Nephron (organoid): Measurements from ENCODE around the gene PGM5.
"Not testable (repeated sequence)": the region's sequence is repeated elsewhere in the genome, so short reads cannot be mapped to it uniquely, and the experiment has no call there.

Experiments used
- H3K27ac Mint-ChIP-seq, 3 experiments: 2 replicates each; pipeline ENCODE4 v1.8.0; 2020; ENCODE audit warnings: mixed read lengths in 3 of 3, mild to moderate bottlenecking in 2 of 3, moderate library complexity in 1 of 3
- H3K27me3 Mint-ChIP-seq: 2 replicates; pipeline ENCODE4 v1.8.0; 2021; ENCODE audit warnings: low read depth, mild to moderate bottlenecking, moderate library complexity, mixed read lengths
- H3K36me3 Mint-ChIP-seq: 2 replicates; pipeline ENCODE4 v1.8.0; 2020; ENCODE audit warnings: low read depth, mixed read lengths
- H3K4me1 Mint-ChIP-seq: 2 replicates; pipeline ENCODE4 v1.8.0; 2020; ENCODE audit warnings: mixed read lengths
- H3K4me3 Mint-ChIP-seq, 3 experiments: 2 replicates each; pipeline ENCODE4 v1.8.0; 2020; ENCODE audit warnings: mild to moderate bottlenecking in 3 of 3, mixed read lengths in 3 of 3, moderate library complexity in 2 of 3
- H3K9me3 Mint-ChIP-seq: 2 replicates; pipeline ENCODE4 v1.8.0; 2020; ENCODE audit warnings: mixed read lengths
- TF ChIP-seq, protein P1 (sequence below), 3 experiments: fragments of 200-600 bp; sonication (generic); IDR thresholded peaks; one replicate each; pipeline ENCODE4 v1.5.0; 2021; ENCODE audit warnings: antibody characterized with exemption in 3 of 3; ENCODE audit not compliant: unreplicated experiment in 3 of 3

PGM5 gene

DNA sequence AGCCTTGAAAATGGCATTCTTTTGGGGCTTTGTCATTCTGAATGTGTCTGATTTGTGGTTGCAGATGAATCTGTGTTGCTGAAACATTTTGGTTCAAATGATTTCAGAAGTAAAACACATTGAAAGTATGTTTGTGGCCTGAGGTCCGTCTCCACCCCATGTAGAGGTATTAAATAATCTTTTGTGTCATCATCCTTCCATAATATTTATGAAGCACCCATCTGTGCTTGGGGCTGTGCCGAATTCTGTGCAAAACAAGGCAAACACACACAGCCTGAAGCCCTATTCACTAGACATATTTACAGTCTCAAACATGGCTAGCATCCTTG, 40.6 kb downstream of the PGM5 start:
- H3K36me3 Mint-ChIP-seq = peaks cover 25% of the 10 kb centered on the region
- not testable (repeated sequence) for H3K4me3 Mint-ChIP-seq, H3K4me1 Mint-ChIP-seq, H3K9me3 Mint-ChIP-seq, H3K27me3 Mint-ChIP-seq
- H3K27ac Mint-ChIP-seq = peak overlapping the region in 2 of 3 experiments; percentile 32 to 46

DNA sequence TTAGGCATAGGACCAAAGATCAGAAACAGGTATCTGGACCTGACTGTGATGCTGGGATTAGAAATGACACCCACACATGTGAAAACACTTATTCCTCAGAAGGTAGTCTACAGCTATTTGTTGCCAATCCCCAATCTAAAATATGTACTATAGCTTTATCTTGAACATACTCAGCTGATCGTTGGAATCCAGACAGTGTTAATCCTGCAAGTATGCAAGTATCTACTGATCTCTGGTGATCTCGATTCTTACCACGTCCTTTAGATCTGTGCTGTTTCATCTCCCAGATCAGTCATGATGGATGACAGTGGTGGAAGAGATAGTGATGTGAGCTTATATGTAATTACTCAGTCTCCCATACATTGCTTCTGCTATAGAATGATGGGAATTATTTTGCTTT, 41.4 kb downstream of the PGM5 start:
- peaks cover 25% of the 10 kb centered on the region for H3K36me3 Mint-ChIP-seq
- not testable (repeated sequence) for H3K9me3 Mint-ChIP-seq, H3K4me3 Mint-ChIP-seq, H3K27me3 Mint-ChIP-seq, H3K4me1 Mint-ChIP-seq
- peak overlapping the region in 1 of 3 experiments; percentile 46 for H3K27ac Mint-ChIP-seq

DNA sequence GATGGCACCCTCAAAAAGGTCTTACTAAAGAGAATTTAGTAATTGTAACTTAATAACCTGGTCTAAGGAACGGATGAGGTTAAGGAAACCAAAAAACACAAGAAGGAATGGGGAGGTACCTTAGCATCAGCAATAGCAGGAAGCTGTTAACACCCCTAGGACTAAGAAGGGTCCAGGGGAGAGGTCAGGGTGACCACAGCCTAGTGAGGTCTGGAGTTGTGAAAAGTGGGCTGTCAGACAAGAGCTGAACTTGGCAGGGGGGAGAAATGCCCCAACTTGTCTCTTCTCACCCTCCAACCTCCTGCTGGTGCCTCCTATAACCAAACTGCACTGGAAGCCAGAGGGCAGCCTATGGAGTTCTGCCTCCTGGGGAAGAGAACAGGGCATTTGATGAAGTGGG, 41.9 kb downstream of the PGM5 start:
- H3K4me3 Mint-ChIP-seq, H3K9me3 Mint-ChIP-seq, H3K27me3 Mint-ChIP-seq, H3K27ac Mint-ChIP-seq, H3K4me1 Mint-ChIP-seq: not testable (repeated sequence)
- peaks cover 26% of the 10 kb centered on the region for H3K36me3 Mint-ChIP-seq

DNA sequence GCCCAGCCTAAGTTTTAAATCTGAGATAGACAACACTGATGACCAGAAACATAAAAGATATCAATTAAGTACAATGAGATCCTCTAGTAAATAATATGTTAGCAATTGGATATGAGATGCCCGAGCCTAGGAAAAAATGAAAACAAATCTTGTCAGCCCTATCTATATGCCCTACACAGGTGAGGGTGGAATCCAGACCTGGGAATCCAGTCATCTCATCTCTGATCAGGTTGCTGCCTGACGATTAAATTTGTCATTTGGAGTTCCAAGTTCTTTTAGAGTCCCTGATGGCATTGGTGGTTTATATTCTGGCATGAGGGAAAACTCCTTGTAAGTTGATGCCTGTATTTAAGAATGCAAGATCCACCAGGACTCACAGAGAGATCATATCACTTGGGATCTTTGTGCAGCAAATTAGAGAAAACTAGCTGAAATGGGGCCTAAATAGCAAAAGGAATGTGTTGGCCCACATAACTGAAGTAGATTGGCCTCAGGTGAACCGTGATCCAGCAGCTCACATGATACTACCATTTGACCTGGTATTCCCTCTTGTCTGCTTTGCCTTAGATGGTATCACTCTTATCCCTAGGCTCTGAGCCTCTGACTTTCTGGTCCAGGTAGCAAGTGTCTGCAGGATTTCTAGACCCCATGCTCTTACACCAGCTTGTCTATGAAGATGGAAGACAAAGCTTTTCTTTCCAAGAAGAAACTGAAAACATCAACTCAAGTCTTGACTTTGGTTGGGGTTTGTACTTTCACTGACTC, 48.2 kb downstream of the PGM5 start:
- not testable (repeated sequence) for H3K4me3 Mint-ChIP-seq, H3K4me1 Mint-ChIP-seq, H3K27ac Mint-ChIP-seq, H3K27me3 Mint-ChIP-seq
- H3K36me3 Mint-ChIP-seq = peaks cover 32% of the 10 kb centered on the region
- H3K9me3 Mint-ChIP-seq = peaks cover 14% of the 10 kb centered on the region

DNA sequence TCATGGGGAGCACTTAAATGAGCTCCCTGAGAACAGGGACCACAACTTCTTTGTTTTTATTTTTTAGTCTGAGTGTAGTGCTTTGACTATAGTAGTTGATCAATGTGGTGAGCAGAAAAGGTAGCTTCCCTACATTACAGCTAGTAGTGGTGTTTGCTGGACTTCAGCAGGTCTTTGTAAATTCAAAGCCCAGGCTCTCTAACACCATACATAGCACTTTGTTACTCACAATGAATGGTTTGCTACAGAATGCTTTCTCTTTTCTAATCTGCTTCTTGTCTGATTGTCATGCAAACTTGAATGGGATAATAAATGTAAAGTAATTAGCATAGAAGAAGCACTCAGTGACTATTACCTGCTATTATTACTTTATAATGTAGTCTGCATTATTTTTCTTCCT, 55.5 kb downstream of the PGM5 start:
- Mint-ChIP-seq H3K36me3 (peaks cover 15% of the 10 kb centered on the region), H3K4me1 (peaks cover 11% of the 10 kb centered on the region)
- not testable (repeated sequence) for H3K27ac Mint-ChIP-seq, H3K27me3 Mint-ChIP-seq, H3K9me3 Mint-ChIP-seq, H3K4me3 Mint-ChIP-seq

DNA sequence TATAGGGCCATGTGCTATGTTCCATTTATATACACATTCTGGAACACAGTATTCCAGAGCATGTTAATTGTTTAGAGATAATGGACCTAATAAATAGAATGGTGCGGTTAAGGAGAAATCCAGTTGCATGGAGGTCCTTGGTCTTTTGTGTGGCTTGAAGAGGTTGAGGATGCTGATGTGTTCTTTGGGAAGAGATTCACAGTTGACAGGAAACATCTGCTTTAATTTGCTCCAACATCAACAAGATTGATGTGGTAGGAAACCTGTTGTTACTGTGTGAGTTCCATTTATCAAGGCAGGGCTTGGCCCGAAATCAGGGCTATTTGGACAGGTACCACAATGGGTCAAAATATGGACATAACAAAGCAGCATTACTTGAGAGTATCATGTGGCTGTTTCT, 56.3 kb downstream of the PGM5 start:
- Mint-ChIP-seq H3K4me1 (peaks cover 13% of the 10 kb centered on the region), H3K36me3 (peaks cover 11% of the 10 kb centered on the region)
- H3K27ac Mint-ChIP-seq, H3K27me3 Mint-ChIP-seq, H3K4me3 Mint-ChIP-seq, H3K9me3 Mint-ChIP-seq: not testable (repeated sequence)

DNA sequence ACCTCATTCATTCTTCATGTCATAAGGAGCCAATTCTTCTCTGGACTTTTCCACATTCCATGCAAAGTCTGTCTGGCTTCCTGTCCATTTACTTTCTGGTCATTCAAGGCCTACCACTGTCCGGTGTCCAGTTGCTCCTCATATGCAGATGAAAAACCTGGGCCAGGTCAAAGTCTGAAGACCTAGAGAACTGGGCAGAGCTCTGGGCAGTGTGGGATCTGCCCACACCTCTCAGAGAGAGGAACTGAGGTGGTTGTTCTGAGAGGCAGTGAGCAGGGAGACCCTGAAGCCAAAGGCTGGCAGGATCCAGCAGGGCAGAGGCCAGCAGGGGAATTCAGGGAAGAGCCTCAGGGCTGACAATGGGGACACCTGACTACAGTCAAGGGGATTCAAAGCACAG, 58.7 kb downstream of the PGM5 start:
- not testable (repeated sequence) for H3K4me3 Mint-ChIP-seq, H3K9me3 Mint-ChIP-seq, H3K27ac Mint-ChIP-seq, H3K27me3 Mint-ChIP-seq
- peaks cover 10% of the 10 kb centered on the region for H3K36me3 Mint-ChIP-seq
- peaks cover 13% of the 10 kb centered on the region for H3K4me1 Mint-ChIP-seq

DNA sequence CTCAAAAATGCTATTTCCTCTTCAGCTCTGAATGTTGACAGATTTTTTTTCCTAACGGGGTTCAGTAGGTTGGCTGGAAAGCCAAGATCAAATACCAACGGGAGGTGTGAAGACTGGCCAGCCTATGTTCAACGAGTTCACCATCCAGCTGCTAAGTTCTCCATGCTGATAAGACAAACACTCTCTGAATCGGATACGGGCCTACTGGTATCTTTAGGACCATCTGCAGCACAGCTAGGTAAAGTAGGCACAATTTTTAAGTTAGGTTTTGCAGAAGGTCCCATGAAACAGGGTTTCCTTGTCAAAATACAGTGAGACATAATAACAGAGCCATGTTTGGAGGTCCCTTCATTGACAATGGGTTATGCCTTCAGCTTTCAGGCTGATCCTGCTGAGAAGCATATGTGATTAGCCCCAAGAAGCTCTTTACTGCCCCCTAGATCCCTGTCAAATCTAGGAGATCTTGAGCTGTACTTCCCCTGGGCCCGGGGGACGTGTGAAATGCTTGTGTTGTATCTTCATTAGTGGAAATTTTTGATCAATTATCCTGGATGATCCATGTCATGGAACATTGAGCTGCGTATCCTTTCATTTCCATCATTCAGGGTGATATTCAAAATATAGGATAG, 60.6 kb downstream of the PGM5 start:
- H3K27me3 Mint-ChIP-seq = no peaks in the 10 kb centered on the region

DNA sequence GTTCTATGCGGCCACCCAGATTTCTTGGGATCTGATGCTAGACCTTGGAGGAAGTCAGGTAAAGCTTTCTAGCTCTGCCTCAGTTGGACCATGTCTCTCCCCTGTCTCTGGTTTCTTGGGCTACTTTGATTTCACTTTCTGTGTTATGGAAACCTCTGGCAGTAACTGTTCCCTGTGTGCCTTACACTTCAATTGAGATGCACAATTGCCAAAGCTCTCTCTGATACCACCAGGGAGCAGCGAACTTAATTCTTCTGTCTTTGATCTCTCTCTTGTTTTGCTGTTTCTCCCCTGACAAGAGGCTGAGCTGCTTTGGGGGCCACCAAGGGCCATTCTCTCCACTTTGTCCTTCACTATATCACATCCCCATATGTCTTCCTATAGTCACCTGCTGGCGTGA, 61.4 kb downstream of the PGM5 start:
- TF ChIP-seq, protein P1, sequence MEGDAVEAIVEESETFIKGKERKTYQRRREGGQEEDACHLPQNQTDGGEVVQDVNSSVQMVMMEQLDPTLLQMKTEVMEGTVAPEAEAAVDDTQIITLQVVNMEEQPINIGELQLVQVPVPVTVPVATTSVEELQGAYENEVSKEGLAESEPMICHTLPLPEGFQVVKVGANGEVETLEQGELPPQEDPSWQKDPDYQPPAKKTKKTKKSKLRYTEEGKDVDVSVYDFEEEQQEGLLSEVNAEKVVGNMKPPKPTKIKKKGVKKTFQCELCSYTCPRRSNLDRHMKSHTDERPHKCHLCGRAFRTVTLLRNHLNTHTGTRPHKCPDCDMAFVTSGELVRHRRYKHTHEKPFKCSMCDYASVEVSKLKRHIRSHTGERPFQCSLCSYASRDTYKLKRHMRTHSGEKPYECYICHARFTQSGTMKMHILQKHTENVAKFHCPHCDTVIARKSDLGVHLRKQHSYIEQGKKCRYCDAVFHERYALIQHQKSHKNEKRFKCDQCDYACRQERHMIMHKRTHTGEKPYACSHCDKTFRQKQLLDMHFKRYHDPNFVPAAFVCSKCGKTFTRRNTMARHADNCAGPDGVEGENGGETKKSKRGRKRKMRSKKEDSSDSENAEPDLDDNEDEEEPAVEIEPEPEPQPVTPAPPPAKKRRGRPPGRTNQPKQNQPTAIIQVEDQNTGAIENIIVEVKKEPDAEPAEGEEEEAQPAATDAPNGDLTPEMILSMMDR (IDR thresholded peaks at IDR 0.05; ENCODE audit: unreplicated experiment in 3 of 3) = no peak
- Mint-ChIP-seq H3K4me1 (peaks cover 13% of the 10 kb centered on the region), H3K27me3 (no peaks in the 10 kb centered on the region), H3K9me3 (no peaks in the 10 kb centered on the region), H3K27ac (no peak overlapping the region), H3K4me3 (no peak overlapping the region), H3K36me3 (peaks cover 22% of the 10 kb centered on the region)

More for the DNA sequence above, 60.6 kb downstream of the PGM5 start:
- Mint-ChIP-seq H3K36me3 (peaks cover 19% of the 10 kb centered on the region), H3K4me3 (no peak overlapping the region), H3K9me3 (no peaks in the 10 kb centered on the region), H3K27ac (peak overlapping the region in 1 of 3 experiments; percentile 18), H3K4me1 (peaks cover 13% of the 10 kb centered on the region)
- TF ChIP-seq, protein P1 (IDR thresholded peaks at IDR 0.05; ENCODE audit: unreplicated experiment in 3 of 3) = no peak
